Fibroblast of pulmonary artery (primary cell): Measurements from ENCODE around the gene NDUFB3.
"Not testable (repeated sequence)": the region's sequence is repeated elsewhere in the genome, so short reads cannot be mapped to it uniquely, and the experiment has no call there.

Source experiments
- DNase-seq: peaks from one replicate; pipeline ENCODE4 v3.0.0-alpha.2; 2010; ENCODE audit warnings: low read depth
- H3K4me3 ChIP-seq: replicated peaks from 2 replicates; pipeline ENCODE4 v1.5.1; 2011; ENCODE audit warnings: low read depth, mild to moderate bottlenecking, control low read depth, low read length, moderate library complexity
- CTCF ChIP-seq: IDR thresholded peaks from 2 replicates; pipeline ENCODE4 v1.5.1; 2011; ENCODE audit warnings: mild to moderate bottlenecking, control low read depth, low read length, inconsistent platforms; ENCODE audit errors: missing control alignments

NDUFB3 gene

GRCh38 chr2:201071479-201072200, at the start of gene NDUFB3, which contains the start of gene HYCC2:
TSS of gene NDUFB3 (plus strand) at chr2:201072001. CDS start at chr2:201078883, 6,882 bp downstream.
TSS of gene HYCC2 (minus strand) at chr2:201071671. CDS start at chr2:201024009, 47,662 bp downstream.
- peak; percentile 7 for TF ChIP-seq CTCF
- DNase-seq: peak; percentile 96
- H3K4me3 ChIP-seq: peak within 1 kb of the TSS; percentile 96

DNA sequence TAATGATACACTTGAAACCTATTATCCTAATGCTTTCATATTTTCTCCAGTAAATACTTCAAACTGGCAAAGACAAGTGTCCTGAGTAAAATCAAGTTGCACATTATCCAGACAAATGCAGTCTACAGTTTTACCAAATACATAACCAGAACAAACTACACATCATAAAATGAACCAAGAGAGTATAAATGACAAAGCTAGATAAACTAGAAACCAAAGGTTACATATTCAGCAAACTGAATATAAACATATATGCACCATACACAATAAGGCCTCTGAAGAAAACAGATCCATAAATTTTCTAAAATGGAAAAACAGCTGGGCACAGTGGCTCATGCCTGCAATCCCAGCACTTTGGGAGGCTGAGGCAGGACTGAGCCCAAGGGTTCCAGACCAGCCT, 47.3 kb upstream of the NDUFB3 start:
- no peak for TF ChIP-seq CTCF
- no peak overlapping the region for H3K4me3 ChIP-seq
- no peak for DNase-seq

DNA sequence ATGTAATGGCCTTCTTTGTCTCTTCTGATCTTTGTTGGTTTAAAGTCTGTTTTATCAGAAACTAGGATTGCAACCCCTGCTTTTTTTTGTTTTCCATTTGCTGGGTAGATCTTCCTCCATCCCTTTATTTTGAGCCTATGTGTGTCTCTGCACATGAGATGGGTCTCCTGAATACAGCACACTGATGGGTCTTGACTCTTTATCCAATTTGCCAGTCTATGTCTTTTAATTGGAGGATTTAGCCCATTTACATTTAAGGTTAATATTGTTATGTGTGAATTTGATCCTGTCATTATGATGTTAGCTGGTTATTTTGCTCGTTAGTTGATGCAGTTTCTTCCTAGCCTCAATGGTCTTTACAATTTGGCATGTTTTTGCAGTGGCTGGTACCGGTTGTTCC, 37.4 kb upstream of the NDUFB3 start:
- not testable (repeated sequence) for H3K4me3 ChIP-seq, DNase-seq

- not testable (repeated sequence) for DNase-seq, H3K4me3 ChIP-seq
Observed at GRCh38 chr2:201038361-201038760, 33.4 kb upstream of the NDUFB3 start.

- DNase-seq: no peak
- no peak overlapping the region for H3K4me3 ChIP-seq
- TF ChIP-seq CTCF: no peak
Observed at GRCh38 chr2:201038855-201039254, 32.9 kb upstream of the NDUFB3 start.

DNA sequence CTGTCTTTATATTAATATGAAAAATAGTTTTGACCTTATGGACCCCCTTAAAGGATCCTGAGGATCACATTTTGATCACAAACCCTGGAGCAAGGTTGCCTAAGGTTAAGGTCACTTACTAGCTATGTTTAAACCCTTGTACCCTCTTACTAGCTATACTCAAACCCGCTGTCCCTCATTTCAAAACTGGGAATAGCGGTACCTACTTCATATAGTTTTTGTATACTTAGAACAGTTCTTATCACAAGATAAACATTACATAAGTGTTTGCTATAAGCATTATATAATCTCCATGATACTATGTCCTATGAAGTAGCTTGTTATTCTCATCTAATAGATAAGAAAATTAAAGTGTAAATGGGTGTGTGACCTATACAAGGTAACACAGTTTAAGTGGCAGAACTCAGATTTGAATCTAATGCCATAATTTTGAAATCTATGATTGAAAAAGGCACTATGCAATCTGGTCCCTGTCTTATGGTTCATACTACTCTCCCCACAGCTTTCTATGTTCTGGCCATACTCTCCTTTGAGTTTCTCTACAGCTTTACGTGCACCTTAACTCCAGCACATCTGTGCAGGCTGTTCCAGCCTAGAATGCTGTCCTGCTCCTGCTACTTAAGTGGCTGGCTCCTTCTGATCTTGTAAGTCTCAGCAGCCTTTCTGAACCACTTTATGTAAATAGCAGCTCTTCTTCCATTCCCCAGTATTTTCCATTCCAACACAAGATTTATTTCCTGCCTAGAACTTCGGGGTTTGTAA, 30.8 kb upstream of the NDUFB3 start:
- no peak for DNase-seq
- H3K4me3 ChIP-seq: no peak overlapping the region
- TF ChIP-seq CTCF: no peak

DNA sequence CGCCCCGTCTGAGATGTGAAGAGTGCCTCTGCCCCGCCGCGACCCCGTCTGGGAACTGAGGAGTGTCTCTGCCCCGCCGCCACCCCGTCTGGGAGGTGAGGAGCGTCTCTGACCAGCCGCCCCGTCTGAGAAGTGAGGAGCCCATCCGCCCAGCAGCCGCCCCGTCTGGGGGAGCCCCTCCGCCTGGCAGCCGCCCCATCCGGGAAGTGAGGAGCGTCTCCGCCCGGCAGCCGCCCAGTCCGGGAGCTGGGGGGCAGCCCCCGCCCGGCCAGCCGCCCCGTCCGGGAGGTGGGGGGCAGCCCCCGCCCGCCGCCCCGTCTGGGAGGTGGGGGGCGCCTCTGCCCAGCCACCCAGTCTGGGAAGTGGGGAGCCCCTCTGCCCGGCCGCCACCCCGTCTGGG, 29.4 kb upstream of the NDUFB3 start:
- DNase-seq, H3K4me3 ChIP-seq: not testable (repeated sequence)

- not testable (repeated sequence) for DNase-seq, H3K4me3 ChIP-seq
Observed at GRCh38 chr2:201043050-201043449, 28.8 kb upstream of the NDUFB3 start.

- DNase-seq: no peak
- no peak for TF ChIP-seq CTCF
Observed at GRCh38 chr2:201046881-201047280, 24.9 kb upstream of the NDUFB3 start.

More at GRCh38 chr2:201046881-201047280, 24.9 kb upstream of the NDUFB3 start:
- H3K4me3 ChIP-seq: no peak overlapping the region
